ENCODE measurements around the gene MSL2.
A peak's percentile ranks its signal among the peaks of the same experiment; 100 is the strongest.
"Not testable (repeated sequence)": the region's sequence is repeated elsewhere in the genome, so short reads cannot be mapped to it uniquely, and the experiment has no call there.

MSL2 gene

DNA sequence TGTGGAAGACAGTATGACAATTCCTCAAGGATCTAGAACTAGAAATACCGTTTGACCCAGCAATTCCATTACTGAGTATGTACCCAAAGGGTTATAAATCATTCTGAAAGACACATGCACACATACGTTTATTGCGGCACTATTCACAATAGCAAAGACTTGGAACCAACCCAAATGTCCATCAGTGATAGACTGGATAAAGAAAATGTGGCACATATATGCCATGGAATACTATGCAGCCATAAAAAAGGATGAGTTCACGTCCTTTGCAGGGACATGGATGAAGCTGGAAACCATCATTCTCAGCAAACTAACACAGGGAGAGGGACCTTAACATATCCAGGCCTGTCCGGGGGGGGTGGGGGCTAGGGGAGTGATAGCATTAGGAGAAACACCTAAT, 76.4 kb downstream of the MSL2 start:
- not testable (repeated sequence) for H2BK120ac ChIP-seq (ENCODE audit: low read depth, low read length); H3K27me3 ChIP-seq (ENCODE audit: control insufficient read depth in 1 of 2, insufficient read depth in 1 of 2, low read length in 2 of 2); H2BK5ac ChIP-seq (ENCODE audit: low read depth, low read length, poor library complexity, severe bottlenecking); H2BK15ac ChIP-seq (ENCODE audit: low read depth, poor library complexity, severe bottlenecking); H3K9ac ChIP-seq (ENCODE audit: low read length); H4K91ac ChIP-seq (ENCODE audit: low read length); H2AFZ ChIP-seq (ENCODE audit: low read depth, low read length); H3K4me1 ChIP-seq (ENCODE audit: control insufficient read depth, insufficient read depth, low read depth, low read length); H3K18ac ChIP-seq (ENCODE audit: low read depth in 1 of 2, low read length in 2 of 2); H3K79me1 ChIP-seq (replicated peaks; ENCODE audit: low read length, poor library complexity, severe bottlenecking); H3K23ac ChIP-seq (ENCODE audit: low read length in 2 of 2); H3K27ac ChIP-seq (ENCODE audit: low read length, poor library complexity, severe bottlenecking); H3K14ac ChIP-seq (ENCODE audit: low read length in 2 of 2); H3K4ac ChIP-seq (ENCODE audit: low read depth in 1 of 2, low read length in 2 of 2); H2AK5ac ChIP-seq (ENCODE audit: low read length, severe bottlenecking); H2BK12ac ChIP-seq (ENCODE audit: low read length in 2 of 2); H3K4me2 ChIP-seq (ENCODE audit: low read length, poor library complexity, severe bottlenecking); H3K4me3 ChIP-seq (ENCODE audit: insufficient read depth in 1 of 2, low read depth in 1 of 2, low read length in 2 of 2); DNase-seq; H3K9me3 ChIP-seq (ENCODE audit: control insufficient read depth, low read length); H4K8ac ChIP-seq (ENCODE audit: low read length)
- 87% methylated on average over 3 of the region's 5 CpGs for WGBS
- H3K36me3 ChIP-seq (ENCODE audit: control insufficient read depth in 1 of 2, insufficient read depth in 2 of 2, low read depth in 1 of 2, low read length in 2 of 2): peaks cover 2 to 19% of the 10 kb centered on the region in 2 experiments

DNA sequence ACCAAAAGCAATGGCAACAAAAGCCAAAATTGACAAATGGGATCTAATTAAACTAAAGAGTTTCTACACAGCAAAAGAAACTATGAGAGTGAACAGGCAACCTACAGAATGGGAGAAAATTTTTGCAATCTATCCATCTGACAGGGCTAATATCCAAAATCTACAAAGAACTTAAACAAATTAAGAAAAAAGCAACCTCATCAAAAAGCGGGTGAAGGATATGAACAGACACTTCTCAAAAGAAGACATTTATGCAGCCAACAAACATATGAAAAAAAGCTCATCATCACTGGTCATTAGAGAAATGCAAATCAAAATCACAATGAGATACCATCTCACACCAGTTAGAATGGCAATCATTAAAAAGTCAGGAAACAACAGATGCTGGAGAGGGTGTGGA, 76.8 kb downstream of the MSL2 start:
- not testable (repeated sequence) for H3K18ac ChIP-seq (ENCODE audit: low read depth in 1 of 2, low read length in 2 of 2); H3K9ac ChIP-seq (ENCODE audit: low read length)
- H3K36me3 ChIP-seq (ENCODE audit: control insufficient read depth in 1 of 2, insufficient read depth in 2 of 2, low read depth in 1 of 2, low read length in 2 of 2): peaks cover 2 to 22% of the 10 kb centered on the region in 2 experiments

DNA sequence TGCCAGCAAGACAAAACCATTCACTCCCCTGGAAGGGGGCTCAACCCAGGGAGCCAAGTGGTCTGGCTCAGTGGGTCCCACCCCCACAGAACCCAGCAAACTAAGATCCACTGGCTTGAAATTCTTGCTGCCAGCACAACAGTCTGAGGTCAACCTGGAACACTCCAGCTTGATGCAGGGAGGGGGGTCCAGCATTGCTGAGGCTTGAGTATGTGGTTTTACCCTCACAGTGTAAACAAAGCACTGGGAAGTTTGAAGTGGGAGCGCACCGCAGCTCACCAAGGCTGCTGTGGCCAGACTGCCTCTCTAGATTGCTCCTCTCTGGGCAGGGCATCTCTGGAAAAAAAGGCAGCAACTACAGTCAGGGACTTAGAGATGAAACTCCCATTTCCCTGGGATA, 81.7 kb downstream of the MSL2 start:
- H2AFZ ChIP-seq (ENCODE audit: low read depth, low read length): no peak overlapping the region
- no peak overlapping the region for H3K18ac ChIP-seq (ENCODE audit: low read depth in 1 of 2, low read length in 2 of 2)
- peaks cover 0 to 46% of the 10 kb centered on the region in 2 experiments for H3K36me3 ChIP-seq (ENCODE audit: control insufficient read depth in 1 of 2, insufficient read depth in 2 of 2, low read depth in 1 of 2, low read length in 2 of 2)
- no peak overlapping the region for H4K8ac ChIP-seq (ENCODE audit: low read length)
- H4K91ac ChIP-seq (ENCODE audit: low read length): no peak overlapping the region
- no peaks in the 10 kb centered on the region for H3K27me3 ChIP-seq (ENCODE audit: control insufficient read depth in 1 of 2, insufficient read depth in 1 of 2, low read length in 2 of 2)
- H2BK15ac ChIP-seq (ENCODE audit: low read depth, poor library complexity, severe bottlenecking): no peak overlapping the region
- H3K9ac ChIP-seq (ENCODE audit: low read length): no peak overlapping the region
- no peak overlapping the region for H3K23ac ChIP-seq (ENCODE audit: low read length in 2 of 2)
- WGBS: 30% methylated on average over 2 of the region's 2 CpGs
- H2BK12ac ChIP-seq (ENCODE audit: low read length in 2 of 2): no peak overlapping the region
- H3K4me2 ChIP-seq (ENCODE audit: low read length, poor library complexity, severe bottlenecking): no peak overlapping the region
- peaks cover 6% of the 10 kb centered on the region for H3K4me1 ChIP-seq (ENCODE audit: control insufficient read depth, insufficient read depth, low read depth, low read length)
- no peak overlapping the region for H2BK5ac ChIP-seq (ENCODE audit: low read depth, low read length, poor library complexity, severe bottlenecking)
- H3K4me3 ChIP-seq (ENCODE audit: insufficient read depth in 1 of 2, low read depth in 1 of 2, low read length in 2 of 2): no peak overlapping the region
- H3K14ac ChIP-seq (ENCODE audit: low read length in 2 of 2): no peak overlapping the region
- H2AK5ac ChIP-seq (ENCODE audit: low read length, severe bottlenecking): no peak overlapping the region
- no peak overlapping the region for H3K4ac ChIP-seq (ENCODE audit: low read depth in 1 of 2, low read length in 2 of 2)
- peaks cover 6% of the 10 kb centered on the region for H3K79me1 ChIP-seq (replicated peaks; ENCODE audit: low read length, poor library complexity, severe bottlenecking)
- peak overlapping the region; percentile 2 for H3K27ac ChIP-seq (ENCODE audit: low read length, poor library complexity, severe bottlenecking)
- H2BK120ac ChIP-seq (ENCODE audit: low read depth, low read length): no peak overlapping the region
- H3K9me3 ChIP-seq (ENCODE audit: control insufficient read depth, low read length): peaks cover 13% of the 10 kb centered on the region
- peak; percentile 84 for DNase-seq

More for the DNA sequence above, 76.8 kb downstream of the MSL2 start:
- not testable (repeated sequence) for H3K4me2 ChIP-seq (ENCODE audit: low read length, poor library complexity, severe bottlenecking); H2BK120ac ChIP-seq (ENCODE audit: low read depth, low read length); H3K27me3 ChIP-seq (ENCODE audit: control insufficient read depth in 1 of 2, insufficient read depth in 1 of 2, low read length in 2 of 2); H2BK5ac ChIP-seq (ENCODE audit: low read depth, low read length, poor library complexity, severe bottlenecking); H3K4me1 ChIP-seq (ENCODE audit: control insufficient read depth, insufficient read depth, low read depth, low read length); H3K79me1 ChIP-seq (replicated peaks; ENCODE audit: low read length, poor library complexity, severe bottlenecking); H3K14ac ChIP-seq (ENCODE audit: low read length in 2 of 2); H3K4ac ChIP-seq (ENCODE audit: low read depth in 1 of 2, low read length in 2 of 2); H3K9me3 ChIP-seq (ENCODE audit: control insufficient read depth, low read length); H3K4me3 ChIP-seq (ENCODE audit: insufficient read depth in 1 of 2, low read depth in 1 of 2, low read length in 2 of 2); H2BK12ac ChIP-seq (ENCODE audit: low read length in 2 of 2); H3K23ac ChIP-seq (ENCODE audit: low read length in 2 of 2); H2AFZ ChIP-seq (ENCODE audit: low read depth, low read length); H4K8ac ChIP-seq (ENCODE audit: low read length); H3K27ac ChIP-seq (ENCODE audit: low read length, poor library complexity, severe bottlenecking); H2BK15ac ChIP-seq (ENCODE audit: low read depth, poor library complexity, severe bottlenecking); H2AK5ac ChIP-seq (ENCODE audit: low read length, severe bottlenecking); DNase-seq; H4K91ac ChIP-seq (ENCODE audit: low read length)
- WGBS: 100% methylated on average over 1 of the region's 1 CpG

DNA sequence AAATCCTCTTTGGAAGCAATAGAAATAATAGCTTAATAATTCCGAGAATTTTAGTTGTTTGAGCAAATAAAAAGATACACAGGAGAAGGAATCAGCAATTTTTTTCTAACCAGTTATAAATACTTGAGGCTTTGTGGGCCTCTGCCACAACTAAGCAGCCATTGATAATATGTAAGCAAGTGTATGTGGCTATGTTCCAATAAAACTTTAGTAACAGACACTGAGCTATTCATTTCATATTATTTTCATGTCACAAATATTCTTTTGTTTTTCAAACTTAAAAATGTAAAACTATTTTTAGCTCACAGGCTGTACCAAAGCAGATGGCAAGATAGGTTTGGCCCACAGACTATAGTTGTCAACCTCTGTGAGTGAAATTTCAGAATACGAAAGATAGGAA, 85.7 kb downstream of the MSL2 start:
- Histone ChIP-seq H2BK15ac (ENCODE audit: low read depth, poor library complexity, severe bottlenecking) (no peak overlapping the region), H3K4me2 (ENCODE audit: low read length, poor library complexity, severe bottlenecking) (no peak overlapping the region), H4K91ac (ENCODE audit: low read length) (no peak overlapping the region), H4K8ac (ENCODE audit: low read length) (no peak overlapping the region), H2BK5ac (ENCODE audit: low read depth, low read length, poor library complexity, severe bottlenecking) (no peak overlapping the region), H3K18ac (ENCODE audit: low read depth in 1 of 2, low read length in 2 of 2) (no peak overlapping the region), H2BK12ac (ENCODE audit: low read length in 2 of 2) (no peak overlapping the region), H3K23ac (ENCODE audit: low read length in 2 of 2) (no peak overlapping the region), H3K27ac (ENCODE audit: low read length, poor library complexity, severe bottlenecking) (no peak overlapping the region), H2AK5ac (ENCODE audit: low read length, severe bottlenecking) (no peak overlapping the region), H3K14ac (ENCODE audit: low read length in 2 of 2) (no peak overlapping the region), H3K4ac (ENCODE audit: low read depth in 1 of 2, low read length in 2 of 2) (no peak overlapping the region), H3K9ac (ENCODE audit: low read length) (no peak overlapping the region), H2AFZ (ENCODE audit: low read depth, low read length) (no peak overlapping the region), H3K27me3 (ENCODE audit: control insufficient read depth in 1 of 2, insufficient read depth in 1 of 2, low read length in 2 of 2) (no peaks in the 10 kb centered on the region), H3K9me3 (ENCODE audit: control insufficient read depth, low read length) (peaks cover 13% of the 10 kb centered on the region), H3K4me3 (ENCODE audit: insufficient read depth in 1 of 2, low read depth in 1 of 2, low read length in 2 of 2) (no peak overlapping the region), H3K4me1 (ENCODE audit: control insufficient read depth, insufficient read depth, low read depth, low read length) (peaks cover 6% of the 10 kb centered on the region), H3K36me3 (ENCODE audit: control insufficient read depth in 1 of 2, insufficient read depth in 2 of 2, low read depth in 1 of 2, low read length in 2 of 2) (peaks cover 0 to 72% of the 10 kb centered on the region in 2 experiments), H2BK120ac (ENCODE audit: low read depth, low read length) (no peak overlapping the region), H3K79me1 (replicated peaks; ENCODE audit: low read length, poor library complexity, severe bottlenecking) (peaks cover 6% of the 10 kb centered on the region)
- WGBS: no CpG with 5 or more reads among the region's 2 CpGs
- DNase-seq: no peak

Measured in mesenchymal stem cell (in vitro differentiated cells and primary cell).